Measurements from ENCODE around the gene PTPRE. TPM values are rescaled to one million over a fixed set of nuclear protein-coding genes. Genes with fewer than 3 reads are reported as not detected.

The PTPRE gene
- polyA plus RNA-seq, 1 donor from 2014 or later: 4.1 TPM

GRCh38 chr10:127934383-127934782 is 27.5 kb downstream of the PTPRE start:
- H3K27ac ChIP-seq (ENCODE audit: low read length): no peak overlapping the region
- no peaks in the 10 kb centered on the region for H3K27me3 ChIP-seq (ENCODE audit: insufficient read depth, low read depth, low read length)
- H2AFZ ChIP-seq (ENCODE audit: low read depth, low read length): no peak overlapping the region
- no peaks in the 10 kb centered on the region for H3K79me2 ChIP-seq (replicated peaks; ENCODE audit: insufficient read depth, low read length)
- no peaks in the 10 kb centered on the region for H3K9me3 ChIP-seq (ENCODE audit: low read length)
- no peak overlapping the region for H3K9ac ChIP-seq (ENCODE audit: low read length)
- H3K4me3 ChIP-seq (ENCODE audit: low read length): no peak overlapping the region
- H3F3A ChIP-seq (ENCODE audit: insufficient read depth, low read length, poor library complexity, severe bottlenecking): no peaks in the 10 kb centered on the region
- TF ChIP-seq RAD21 (conservative IDR thresholded peaks at IDR 0.05) (no peak), CTCF (IDR thresholded peaks at IDR 0.05; ENCODE audit: poor library complexity, severe bottlenecking) (no peak), TAF1 (IDR thresholded peaks at IDR 0.05; ENCODE audit: low read depth) (no peak), EP300 (conservative IDR thresholded peaks at IDR 0.05; ENCODE audit: poor library complexity, severe bottlenecking) (no peak), POLR2AphosphoS5 (IDR thresholded peaks at IDR 0.05) (no peak), REST (IDR thresholded peaks at IDR 0.05; ENCODE audit: borderline replicate concordance) (no peak), EZH2 (IDR thresholded peaks at IDR 0.05; ENCODE audit: borderline replicate concordance, insufficient read depth, low read length, poor library complexity, severe bottlenecking) (no peak), SMC3 (conservative IDR thresholded peaks at IDR 0.05; ENCODE audit: poor library complexity) (no peak), MXI1 (conservative IDR thresholded peaks at IDR 0.05; ENCODE audit: poor library complexity, severe bottlenecking) (no peak)
- H4K20me1 ChIP-seq (ENCODE audit: insufficient read depth): no peaks in the 10 kb centered on the region
- no peaks in the 10 kb centered on the region for H3K36me3 ChIP-seq (ENCODE audit: insufficient read depth, low read length)
- H3K9me2 ChIP-seq (ENCODE audit: insufficient read depth, low read length): no peaks in the 10 kb centered on the region
- H3K4me2 ChIP-seq (ENCODE audit: low read length): no peak overlapping the region

- Histone ChIP-seq H2AFZ (ENCODE audit: low read depth, low read length) (no peak overlapping the region), H3K27me3 (ENCODE audit: insufficient read depth, low read depth, low read length) (no peaks in the 10 kb centered on the region), H3K36me3 (ENCODE audit: insufficient read depth, low read length) (no peaks in the 10 kb centered on the region), H3F3A (ENCODE audit: insufficient read depth, low read length, poor library complexity, severe bottlenecking) (no peaks in the 10 kb centered on the region), H3K9me2 (ENCODE audit: insufficient read depth, low read length) (no peaks in the 10 kb centered on the region), H3K9ac (ENCODE audit: low read length) (no peak overlapping the region), H3K79me2 (replicated peaks; ENCODE audit: insufficient read depth, low read length) (no peaks in the 10 kb centered on the region), H3K27ac (ENCODE audit: low read length) (no peak overlapping the region), H4K20me1 (ENCODE audit: insufficient read depth) (no peaks in the 10 kb centered on the region), H3K4me2 (ENCODE audit: low read length) (no peak overlapping the region), H3K4me3 (ENCODE audit: low read length) (no peak overlapping the region), H3K9me3 (ENCODE audit: low read length) (no peaks in the 10 kb centered on the region)
- TF ChIP-seq POLR2AphosphoS5 (IDR thresholded peaks at IDR 0.05) (no peak), SMC3 (conservative IDR thresholded peaks at IDR 0.05; ENCODE audit: poor library complexity) (no peak), CTCF (IDR thresholded peaks at IDR 0.05; ENCODE audit: poor library complexity, severe bottlenecking) (no peak), EP300 (conservative IDR thresholded peaks at IDR 0.05; ENCODE audit: poor library complexity, severe bottlenecking) (no peak), REST (IDR thresholded peaks at IDR 0.05; ENCODE audit: borderline replicate concordance) (no peak), RAD21 (conservative IDR thresholded peaks at IDR 0.05) (no peak), TAF1 (IDR thresholded peaks at IDR 0.05; ENCODE audit: low read depth) (no peak), MXI1 (conservative IDR thresholded peaks at IDR 0.05; ENCODE audit: poor library complexity, severe bottlenecking) (no peak), EZH2 (IDR thresholded peaks at IDR 0.05; ENCODE audit: borderline replicate concordance, insufficient read depth, low read length, poor library complexity, severe bottlenecking) (no peak)
These were observed 28.2 kb downstream of the PTPRE start for GRCh38 chr10:127935071-127935561.

Data from neural cell (in vitro differentiated cells).